Fibroblast of skin of right biceps (primary cell): ENCODE measurements around the gene TTC21A.

ENCODE experiments used
- DNase-seq: peaks from one replicate; pipeline ENCODE4 v3.0.0-alpha.2; 2013

The TTC21A gene

GRCh38 chr3:39099738-39100499 is 7.6 kb upstream of the TTC21A start:
- no peak for DNase-seq

GRCh38 chr3:39100500-39100886 is 7.0 kb upstream of the TTC21A start:
- no peak for DNase-seq

GRCh38 chr3:39101022-39101689 is 6.3 kb upstream of the TTC21A start:
- DNase-seq = peak; percentile 31

- no peak for DNase-seq
These were observed 4.8 kb upstream of the TTC21A start for GRCh38 chr3:39102504-39103323.

GRCh38 chr3:39103324-39103693 is 4.2 kb upstream of the TTC21A start:
- no peak for DNase-seq

GRCh38 chr3:39103791-39104552 is 3.5 kb upstream of the TTC21A start:
- DNase-seq = no peak

GRCh38 chr3:39104961-39105686 is 2.4 kb upstream of the TTC21A start:
- DNase-seq = no peak

GRCh38 chr3:39105687-39106063 is 1.8 kb upstream of the TTC21A start:
- DNase-seq = no peak

GRCh38 chr3:39106281-39106811 is 1.1 kb upstream of the TTC21A start:
- DNase-seq = peak; percentile 39

- DNase-seq = peak; percentile 54
These were observed 561 bp upstream of the TTC21A start for GRCh38 chr3:39106851-39107387.

- DNase-seq = no peak
These were observed 775 bp downstream of the TTC21A start for GRCh38 chr3:39108200-39108710.

- no peak for DNase-seq
These were observed 1.6 kb downstream of the TTC21A start for GRCh38 chr3:39109086-39109485.

GRCh38 chr3:39110041-39110639 is 2.7 kb downstream of the TTC21A start:
- no peak for DNase-seq

- no peak for DNase-seq
These were observed 4.6 kb downstream of the TTC21A start for GRCh38 chr3:39112113-39112512.

- DNase-seq = no peak
These were observed 5.1 kb downstream of the TTC21A start for GRCh38 chr3:39112535-39112934.

GRCh38 chr3:39113291-39113690 is 5.8 kb downstream of the TTC21A start:
- DNase-seq = no peak

- DNase-seq = no peak
These were observed 7.0 kb downstream of the TTC21A start for GRCh38 chr3:39114456-39114855.

- no peak for DNase-seq
These were observed 8.4 kb downstream of the TTC21A start for GRCh38 chr3:39115870-39116269.

GRCh38 chr3:39118079-39118478 is 10.6 kb downstream of the TTC21A start:
- DNase-seq = no peak

- no peak for DNase-seq
These were observed 11.6 kb downstream of the TTC21A start for GRCh38 chr3:39118931-39119660.
